HG02642 (cell line): ENCODE results near the gene MAST4.

Experiments used
- ATAC-seq: cut with Tn5 transposase; IDR thresholded peaks from one replicate; pipeline ENCODE4 v1.9.1; 2021; ENCODE audit warnings: mild to moderate bottlenecking; ENCODE audit not compliant: unreplicated experiment, poor library complexity

MAST4 gene

DNA sequence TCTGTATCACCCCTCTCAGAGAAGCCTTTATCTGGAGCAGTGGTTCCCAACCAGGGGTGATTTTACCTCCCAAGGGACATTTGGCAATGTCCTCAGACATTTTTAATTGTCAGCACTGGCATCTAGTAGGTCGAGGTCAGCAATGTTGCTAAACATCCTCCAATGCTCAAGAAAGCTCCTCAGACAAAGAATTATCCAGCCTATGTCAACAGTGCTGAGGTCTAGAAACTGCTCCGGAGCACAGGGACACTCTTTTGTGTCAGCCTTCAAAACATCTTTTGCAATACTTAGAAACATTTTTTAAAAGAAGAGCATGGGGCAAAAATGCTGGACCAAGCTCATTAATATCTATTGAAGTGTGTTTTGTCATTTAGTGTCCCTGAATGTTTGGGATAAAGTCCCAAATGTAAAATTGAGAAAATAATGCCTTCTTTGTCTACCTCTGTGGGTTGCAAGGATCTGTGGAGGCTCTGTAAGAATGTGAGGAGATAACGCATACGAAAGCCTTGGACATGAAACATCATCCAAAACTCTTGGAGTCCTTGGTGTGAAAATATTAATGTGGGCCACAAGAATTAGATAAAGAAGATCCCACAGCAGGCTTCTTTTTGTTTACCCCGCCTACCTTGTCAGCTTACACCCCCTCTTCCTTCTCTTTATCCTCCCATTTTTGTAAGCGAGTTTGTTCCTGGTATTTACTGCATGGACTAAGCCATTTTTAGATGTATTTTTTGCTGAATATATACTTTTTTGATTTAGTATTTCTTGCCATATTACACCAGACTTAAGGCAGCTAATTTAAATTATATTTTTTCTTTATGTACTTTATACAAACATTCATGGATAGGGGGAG, 406.9 kb downstream of the MAST4 start:
- no peak for ATAC-seq

DNA sequence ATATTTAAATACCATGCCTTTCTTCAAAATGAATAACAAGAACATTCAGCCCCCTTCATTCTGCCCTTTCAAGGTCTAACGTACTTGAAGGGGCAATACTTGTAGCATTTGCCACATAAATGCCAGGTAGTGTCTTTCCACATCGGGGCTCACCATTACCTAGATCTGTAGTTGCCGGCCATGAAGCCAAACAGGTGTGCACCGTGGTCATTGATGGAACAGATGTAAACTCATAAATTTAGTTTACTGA, 407.4 kb downstream of the MAST4 start:
- ATAC-seq, result peak; percentile 2

DNA sequence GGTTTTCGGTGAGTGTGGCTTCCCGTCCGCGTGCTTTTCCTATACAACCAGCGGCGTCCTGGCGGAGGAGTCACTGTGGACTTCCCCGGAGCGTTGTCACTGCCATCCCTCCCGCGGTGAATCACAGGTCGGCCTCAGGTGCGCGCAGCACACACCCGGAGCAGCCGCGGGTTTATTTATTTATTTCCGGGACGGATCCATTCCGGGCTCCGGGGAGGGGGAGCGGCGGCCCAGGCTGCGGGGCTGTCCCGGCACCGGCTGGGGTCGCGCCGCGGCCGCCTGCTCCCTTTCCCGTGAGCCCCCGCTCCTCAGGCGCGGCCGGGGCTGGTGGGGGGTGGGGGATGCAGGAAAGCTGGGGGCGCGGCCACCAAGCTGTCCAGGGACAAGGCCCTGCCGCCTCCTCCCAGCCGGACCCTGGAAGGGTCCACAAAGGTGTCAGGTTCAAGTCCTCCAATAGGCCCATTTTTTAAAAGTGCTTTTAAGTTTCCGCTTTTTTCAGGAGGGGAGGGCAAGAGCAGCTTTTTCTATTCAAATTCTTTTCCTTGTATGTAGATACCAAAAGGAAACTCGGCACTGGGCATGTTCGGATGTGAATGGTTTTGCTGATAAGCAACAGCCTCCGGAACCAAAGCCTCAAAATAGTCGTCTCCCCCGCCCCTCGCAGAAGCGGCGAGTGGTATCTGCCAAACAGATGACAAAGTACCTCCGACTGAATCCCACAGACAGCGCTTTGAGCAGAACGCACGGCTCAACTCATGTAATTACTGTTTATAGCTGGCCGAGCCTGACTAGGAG, 407.9 kb downstream of the MAST4 start:
- peak; percentile 75 for ATAC-seq

DNA sequence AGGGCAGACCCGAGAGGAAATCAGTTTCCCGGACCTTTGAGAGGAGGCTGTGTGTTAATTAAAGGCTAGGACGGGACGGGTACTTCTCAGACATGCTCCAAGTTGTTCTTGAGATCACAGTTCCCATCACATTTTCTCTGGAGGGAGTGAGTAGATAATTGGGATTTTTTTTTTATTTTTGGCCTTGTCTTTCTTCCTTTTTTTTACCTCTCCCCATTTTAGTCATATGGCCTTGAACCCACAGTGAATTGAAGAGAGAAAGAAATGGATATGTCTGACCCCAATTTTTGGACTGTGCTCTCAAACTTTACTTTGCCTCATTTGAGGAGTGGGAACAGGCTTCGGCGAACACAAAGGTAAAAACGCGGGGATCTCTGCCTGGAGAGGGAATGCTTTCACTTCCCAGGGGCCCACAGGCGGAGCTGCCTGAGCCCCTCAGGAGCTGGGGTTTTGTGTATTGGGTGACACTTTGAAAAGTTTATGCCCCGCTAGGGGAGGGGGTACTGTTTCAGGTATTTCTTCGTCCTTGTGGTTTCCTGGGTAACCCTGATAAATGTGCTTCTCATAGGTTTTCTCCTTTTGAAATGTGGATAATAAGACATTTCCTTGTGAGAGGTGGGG, 408.6 kb downstream of the MAST4 start:
- no peak for ATAC-seq

DNA sequence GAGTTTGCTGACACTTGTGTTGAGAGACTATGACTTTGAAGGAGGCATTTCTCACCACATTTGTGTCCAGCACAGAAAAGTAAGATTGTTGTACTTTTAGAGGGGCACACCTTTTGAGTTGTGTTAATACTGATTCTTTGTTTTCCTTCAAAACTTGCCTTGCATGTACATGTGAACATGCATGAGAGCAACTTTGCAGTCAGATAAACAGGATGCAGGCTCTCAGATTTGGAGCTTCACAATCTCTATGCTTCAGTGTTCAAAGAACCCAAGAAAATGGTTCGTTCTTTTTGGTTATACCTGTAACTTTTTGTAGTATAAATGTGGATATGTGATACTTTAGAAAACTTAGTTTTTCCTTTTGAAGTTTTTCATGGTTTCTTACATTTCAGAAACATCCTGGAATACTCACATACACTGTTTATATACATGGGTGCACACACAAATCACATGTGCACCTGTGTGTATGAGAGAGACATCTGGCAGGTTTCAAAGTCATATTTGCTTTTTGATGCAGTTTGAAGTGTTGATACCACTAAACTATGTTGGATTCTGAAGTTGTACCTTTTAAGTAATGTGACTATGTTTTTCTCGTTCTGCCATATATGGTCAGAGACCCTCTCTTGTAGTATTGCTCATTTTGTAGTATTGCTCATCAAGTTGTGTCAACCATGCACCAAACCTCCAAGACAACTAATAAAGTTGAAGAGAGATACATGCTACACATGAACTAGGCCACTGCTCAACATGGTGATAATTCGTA, 409.7 kb downstream of the MAST4 start:
- no peak for ATAC-seq

DNA sequence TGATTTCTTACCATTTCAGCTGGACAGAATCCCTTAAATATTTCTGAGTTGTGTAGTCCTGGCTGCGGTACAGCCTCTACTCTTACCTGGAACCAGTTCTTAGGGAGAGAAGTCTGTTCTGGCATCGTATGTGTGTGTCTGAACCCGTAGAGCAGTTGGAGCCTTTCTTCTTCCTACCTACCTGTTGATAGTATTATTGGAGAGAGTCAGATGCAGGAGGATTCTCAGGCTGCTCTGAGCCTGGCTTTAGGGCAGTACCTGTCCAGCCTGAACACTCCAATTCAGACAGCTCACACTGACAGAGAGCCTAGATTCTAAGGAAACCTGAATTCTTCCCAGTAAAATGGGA, 410.3 kb downstream of the MAST4 start:
- ATAC-seq, result no peak

DNA sequence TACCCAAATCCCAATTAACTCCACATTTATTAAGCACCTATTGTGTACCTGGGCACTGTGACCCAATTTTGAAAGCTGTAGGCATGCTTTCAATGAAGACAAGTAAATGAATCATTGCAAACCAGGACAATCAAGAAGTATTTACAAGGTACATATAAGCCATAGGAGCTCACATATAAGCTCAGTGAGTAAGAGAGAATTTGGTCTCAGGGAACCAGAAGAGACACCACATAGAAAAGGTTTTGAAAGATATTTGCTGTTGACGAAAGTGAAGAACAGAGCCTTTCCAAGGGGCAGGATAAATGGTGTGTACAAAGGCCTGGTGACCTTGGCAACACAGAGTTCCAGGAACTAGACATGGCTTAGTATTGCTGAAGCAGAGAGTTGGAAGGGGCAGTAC, 412.8 kb downstream of the MAST4 start:
- ATAC-seq, result no peak

DNA sequence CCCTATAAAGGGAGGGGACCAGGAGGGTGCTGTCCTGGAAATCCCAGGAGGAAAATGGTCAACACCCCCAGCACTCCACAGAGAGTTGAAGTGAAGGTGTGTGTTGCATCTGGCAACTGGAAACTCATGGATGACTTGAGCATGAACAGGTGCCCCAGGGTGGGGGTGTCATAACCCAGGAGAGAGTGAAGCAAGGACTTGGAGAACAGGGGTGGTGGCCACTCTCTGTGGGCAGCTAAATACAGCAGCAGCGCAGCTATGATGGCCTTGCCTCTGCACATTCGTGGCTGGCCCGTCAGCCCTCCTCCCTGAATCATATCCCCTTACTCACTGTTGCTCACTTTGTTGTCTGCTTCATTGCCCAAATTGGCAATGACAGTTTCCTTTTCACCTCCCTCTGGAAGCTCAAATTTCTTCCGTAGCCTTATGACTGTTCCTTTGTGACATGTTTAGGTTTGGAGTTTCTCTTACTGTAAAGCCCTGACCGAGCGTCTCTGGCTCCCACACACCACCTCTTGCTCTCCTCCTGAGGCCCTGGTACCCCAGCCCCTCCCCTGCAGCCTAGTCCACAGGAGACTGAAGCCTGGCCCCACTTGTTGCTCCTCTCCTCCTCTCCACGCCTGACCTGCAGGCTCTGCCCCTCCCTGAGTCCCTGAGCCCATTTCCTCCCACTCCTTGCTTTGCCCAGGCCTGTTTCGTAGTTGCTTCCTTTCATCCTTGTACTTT, 414.7 kb downstream of the MAST4 start:
- ATAC-seq, result no peak

DNA sequence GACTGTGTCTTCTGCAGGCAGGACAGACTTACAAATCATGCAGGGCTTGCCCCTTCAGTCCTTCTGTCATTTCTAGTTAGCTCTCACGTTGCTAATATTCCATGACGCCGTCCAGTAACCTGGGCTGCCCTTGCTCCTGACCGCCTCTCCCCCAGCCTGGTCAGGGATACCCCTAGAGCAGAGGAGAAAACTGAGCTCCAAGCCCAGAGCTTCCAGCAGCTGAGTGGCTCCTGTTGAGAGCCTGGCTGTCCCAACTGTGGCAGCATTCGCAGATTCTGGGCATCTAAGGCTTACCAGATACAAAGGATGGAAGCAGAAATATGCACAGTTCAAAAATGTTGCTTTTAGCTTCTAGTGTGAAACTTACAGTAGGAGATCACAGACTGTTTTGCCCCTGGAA, 415.2 kb downstream of the MAST4 start:
- ATAC-seq, result no peak

DNA sequence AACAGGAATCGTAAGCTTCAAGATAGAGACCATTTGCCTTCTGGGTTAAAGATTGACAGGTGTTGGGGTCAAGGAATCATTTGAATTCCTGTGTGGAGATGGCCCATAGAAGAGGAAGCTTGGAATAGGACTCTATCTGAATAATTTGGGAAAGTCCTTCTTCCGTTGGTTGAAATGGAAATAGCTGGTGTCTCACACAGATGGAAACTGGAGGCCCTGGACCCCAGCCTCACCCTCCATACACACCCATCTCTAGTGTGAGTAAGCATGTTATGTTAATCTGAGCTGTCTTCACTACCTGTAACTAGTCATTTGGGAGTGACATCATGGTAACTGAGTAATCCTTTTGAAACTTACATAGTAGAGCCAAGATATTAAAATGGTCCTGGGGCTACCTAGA, 416.0 kb downstream of the MAST4 start:
- no peak for ATAC-seq

DNA sequence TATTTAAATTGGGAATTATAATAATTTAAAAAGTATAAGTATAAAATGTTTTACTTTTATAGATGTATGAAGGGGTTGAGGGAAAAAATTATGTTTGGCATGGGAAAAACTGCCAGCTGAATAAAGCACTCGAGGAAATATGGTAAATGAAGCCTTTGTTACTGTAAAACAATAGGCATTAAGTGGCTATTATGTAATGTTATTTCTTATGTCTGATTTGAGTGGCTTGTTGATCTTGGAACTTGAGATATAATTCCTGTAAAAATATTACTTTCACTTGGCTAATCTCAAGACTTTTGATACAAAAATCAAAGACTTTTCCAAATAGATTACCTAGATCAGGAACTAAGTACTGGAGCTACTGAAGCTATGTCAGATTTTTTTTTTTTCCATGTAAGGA, 417.5 kb downstream of the MAST4 start:
- ATAC-seq, result no peak

DNA sequence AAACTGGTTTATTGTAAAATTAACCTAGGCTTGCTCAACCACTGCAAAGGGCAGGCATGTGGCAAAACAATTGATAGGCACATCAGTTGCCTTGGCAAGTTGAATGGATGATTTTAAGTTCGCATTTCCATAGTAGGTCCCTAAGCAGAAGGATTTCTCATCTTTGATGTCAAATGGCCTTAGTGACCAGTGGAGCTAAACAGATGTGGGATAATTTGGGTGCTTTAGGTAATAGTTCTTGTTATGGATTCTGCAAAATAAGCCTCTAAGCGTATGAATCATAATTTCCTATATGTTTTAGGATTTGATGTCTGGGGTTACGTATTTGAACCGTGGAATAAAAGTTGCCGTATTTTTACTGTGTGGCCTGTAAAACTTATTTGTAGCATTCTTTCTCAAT, 418.0 kb downstream of the MAST4 start:
- ATAC-seq, result no peak

DNA sequence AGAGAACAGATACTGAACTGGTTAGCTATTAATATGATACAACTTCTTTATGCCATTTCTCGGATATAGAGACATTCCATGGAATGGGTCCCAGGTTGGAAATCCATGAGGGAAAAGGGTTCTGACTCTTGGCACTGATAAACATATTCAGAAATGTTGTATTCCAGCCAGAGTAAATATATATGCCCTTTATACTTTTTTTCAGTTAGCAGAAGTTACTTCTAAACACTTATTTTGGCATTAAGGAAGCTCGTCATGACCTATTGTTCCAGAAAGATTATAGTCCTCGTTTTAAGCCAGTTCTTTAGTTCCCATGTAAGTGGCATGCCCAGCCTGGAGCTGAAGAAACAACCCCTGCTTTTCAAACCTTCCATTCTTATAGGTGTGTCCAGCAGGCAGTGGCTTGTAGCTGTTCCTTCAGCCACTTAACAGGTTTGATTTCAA, 418.8 kb downstream of the MAST4 start:
- no peak for ATAC-seq

DNA sequence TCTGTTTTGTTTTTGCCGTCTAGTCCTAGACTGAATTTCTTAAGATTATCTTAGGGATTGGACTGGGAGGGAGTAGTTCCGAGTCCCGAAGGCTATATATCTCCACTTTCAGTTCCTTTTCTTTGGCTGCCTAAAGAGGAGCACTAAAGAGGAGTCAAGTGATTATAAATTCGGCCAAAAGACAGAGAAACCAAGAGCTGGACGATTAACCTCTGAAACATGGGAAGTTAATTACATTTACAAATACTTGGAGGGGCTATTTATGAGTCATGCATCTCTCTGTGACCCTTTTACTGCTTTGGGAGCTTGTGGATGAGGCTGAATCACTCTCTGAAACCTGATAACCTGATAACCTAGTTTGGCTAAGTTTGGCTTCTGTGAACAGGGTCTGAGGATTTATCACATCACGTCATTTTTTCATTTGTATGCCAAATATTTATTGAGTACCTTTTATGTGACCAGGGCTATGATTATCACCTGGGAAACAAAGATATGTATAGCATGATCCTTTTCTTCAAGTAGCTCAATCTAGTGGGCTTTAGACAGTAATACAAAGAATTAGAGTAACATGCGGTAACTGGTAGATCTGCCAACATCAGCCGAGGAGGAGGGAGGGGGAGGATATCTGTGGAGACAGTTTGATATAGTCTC, 419.5 kb downstream of the MAST4 start:
- ATAC-seq, result no peak

DNA sequence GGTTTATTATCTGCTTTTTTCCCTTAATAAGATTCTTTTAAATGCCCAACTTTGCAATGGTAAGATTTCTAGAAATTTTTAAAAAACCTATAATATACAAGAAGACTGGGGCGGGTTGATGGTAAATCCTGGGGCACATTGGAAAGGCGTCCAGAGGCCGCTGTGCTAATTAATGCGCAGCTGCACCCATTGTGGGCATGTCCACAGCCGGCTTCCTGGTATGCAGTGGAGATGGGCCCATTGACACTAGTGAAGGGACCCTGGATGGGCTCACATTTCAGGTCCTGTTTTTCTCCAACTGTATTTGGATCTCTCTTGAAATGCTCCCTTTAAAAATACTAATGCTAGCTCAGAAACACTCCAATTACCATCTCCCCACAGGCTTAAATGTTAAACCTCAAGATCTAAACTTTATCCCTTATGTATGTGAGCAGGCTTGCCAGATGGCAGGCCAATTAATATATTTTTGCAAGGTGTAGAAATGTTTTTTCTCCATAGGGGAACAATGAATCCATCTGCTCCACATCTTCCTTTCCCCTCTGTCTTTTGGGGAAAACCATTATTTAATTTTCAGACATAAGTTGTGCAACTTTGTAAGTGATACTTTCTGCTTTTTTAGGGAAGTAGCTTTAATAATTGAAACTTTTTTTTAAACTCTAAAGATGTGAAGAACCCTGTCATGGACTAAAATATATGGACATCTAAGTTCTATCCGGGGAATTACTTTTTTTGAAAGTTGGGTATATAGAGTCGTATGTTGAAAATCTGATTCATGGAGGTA, 423.1 kb downstream of the MAST4 start:
- ATAC-seq, result no peak

DNA sequence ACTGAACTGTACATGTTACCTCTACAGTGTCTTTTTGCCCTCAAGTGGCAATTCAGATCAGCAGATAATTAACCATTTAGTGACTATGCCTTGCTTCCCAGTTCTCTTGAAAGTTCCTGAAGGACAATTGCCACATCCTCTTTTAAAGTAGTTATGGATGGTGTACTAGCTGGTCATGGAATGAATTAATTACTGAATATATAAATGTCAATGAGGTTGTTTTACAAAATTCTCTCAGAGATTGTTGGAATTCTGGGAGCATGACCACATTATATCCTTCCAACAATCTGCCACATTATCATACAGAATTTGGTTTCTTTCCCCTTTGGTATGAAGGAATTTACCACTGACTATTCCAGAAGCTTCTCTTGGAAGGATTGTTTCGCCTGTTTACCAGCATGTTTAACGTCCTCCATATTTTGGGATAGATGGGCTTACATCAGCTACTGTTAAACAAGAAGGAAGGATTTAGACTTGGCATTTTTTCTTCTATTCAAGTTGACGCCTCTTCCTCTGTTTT, 424.0 kb downstream of the MAST4 start:
- no peak for ATAC-seq

DNA sequence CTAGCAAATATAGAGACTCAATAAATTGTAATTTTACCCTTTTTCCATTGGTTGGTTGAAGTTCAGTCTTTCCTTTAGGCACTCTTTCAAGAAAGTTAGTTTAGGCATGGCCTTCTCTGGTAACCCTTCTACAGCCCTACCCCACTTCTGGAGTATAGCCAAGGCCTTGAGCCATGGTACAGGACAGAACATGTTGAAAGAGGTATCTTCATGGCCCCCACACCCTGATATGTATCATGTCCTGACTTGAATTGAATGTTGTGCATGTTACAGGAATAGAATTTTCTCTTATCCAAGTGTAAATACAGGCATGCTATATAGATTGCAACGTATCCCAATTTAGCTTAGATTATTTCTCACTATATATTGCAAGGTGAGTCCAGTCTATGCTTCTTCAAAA, 424.8 kb downstream of the MAST4 start:
- no peak for ATAC-seq

DNA sequence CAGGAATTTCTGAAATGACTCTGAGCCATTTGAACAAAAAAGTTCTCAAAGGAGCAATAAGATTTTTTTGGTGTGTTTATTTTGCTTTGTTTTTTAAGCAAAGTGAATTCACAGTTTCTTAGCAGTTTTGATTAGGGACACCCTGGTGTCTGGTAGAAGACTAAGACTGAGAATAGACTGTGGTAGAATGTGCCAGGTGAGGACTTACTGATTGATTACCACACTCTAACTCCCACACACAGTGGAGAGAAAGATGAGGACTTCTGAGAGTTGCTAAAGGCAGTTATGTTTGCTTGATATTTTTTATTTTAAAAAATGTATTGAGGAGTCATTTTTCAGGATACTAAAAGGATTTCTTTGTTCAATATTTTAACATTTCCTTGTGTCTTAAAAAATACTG, 425.3 kb downstream of the MAST4 start:
- ATAC-seq, result peak; percentile 57

DNA sequence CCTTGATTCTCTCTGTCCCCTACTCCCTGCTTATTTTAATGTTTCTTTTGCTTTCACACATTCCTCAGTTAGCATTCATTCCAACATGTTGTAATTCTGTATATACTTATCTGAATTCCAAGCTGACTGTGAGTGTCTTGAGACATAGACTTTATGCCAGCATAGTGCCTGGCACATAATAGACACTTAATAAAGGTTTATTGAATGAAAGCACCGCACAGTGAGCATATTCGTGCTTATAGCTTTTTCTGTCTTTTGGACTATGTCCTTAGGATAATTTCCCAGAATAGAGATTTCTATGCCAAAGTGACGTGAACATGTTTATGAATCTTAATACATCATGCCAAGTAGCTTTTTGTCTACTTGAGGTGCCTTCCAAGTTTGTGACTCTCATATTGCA, 425.8 kb downstream of the MAST4 start:
- no peak for ATAC-seq
